HEK293 (cell line): ENCODE measurements around the gene LRRC52.

Experiments
- CTCF ChIP-seq: fragments of 450-650 bp; formaldehyde crosslinking; IDR thresholded peaks from 2 replicates; pipeline ENCODE4 v1.5.1; 2016; ENCODE audit warnings: missing biosample characterization, missing genetic modification characterization
- ZNF366 ChIP-seq: fragments of 450-650 bp; formaldehyde crosslinking; conservative IDR thresholded peaks from 2 replicates; pipeline ENCODE4 v1.5.1; 2016; ENCODE audit warnings: missing biosample characterization, missing genetic modification characterization
- ZNF777 ChIP-seq: fragments of 450-650 bp; formaldehyde crosslinking; IDR thresholded peaks from 2 replicates; pipeline ENCODE4 v1.5.1; 2017; ENCODE audit warnings: missing biosample characterization, missing genetic modification characterization, borderline replicate concordance

GRCh38 chr1:165610866-165611265 lies 67.1 kb downstream of the LRRC52 start:
- TF ChIP-seq ZNF366 (tag by site-specific recombination) (no peak), CTCF (no peak), ZNF777 (tag by site-specific recombination) (no peak)
